Common myeloid progenitor, CD34-positive (primary cell): ENCODE results near the gene RNF19B.

Experiments used
- CTCF ChIA-PET: fragments of 350-600 bp; sonication (Branson Sonifier 250); formaldehyde crosslinking; loops from one replicate; lab custom pipeline; 2021; ENCODE audit warnings: antibody characterized with exemption; lab: Charles Lee
- POLR2A ChIA-PET: fragments of 350-600 bp; sonication (Branson Sonifier 250); formaldehyde crosslinking; loops from one replicate; lab custom pipeline; 2021; ENCODE audit warnings: antibody characterized with exemption; lab: Charles Lee
- DNase-seq, 3 donors: peaks; one replicate each; pipeline versions ENCODE4 v3.0.0 to v3.0.0-alpha.2; 2013
- H3K27ac ChIP-seq, 2 experiments: 1 replicate in 1 of 2; 2 replicates in 1 of 2; pipeline ENCODE4 v1.7.0; 2013; ENCODE audit warnings: inconsistent platforms in 2 of 2, low read length in 2 of 2, mild to moderate bottlenecking in 2 of 2, low read depth in 1 of 2, moderate library complexity in 1 of 2; ENCODE audit not compliant: severe bottlenecking in 2 of 2, insufficient read depth in 1 of 2, poor library complexity in 1 of 2
- H3K27me3 ChIP-seq, 5 experiments: replicated peaks in 2 of 5; 1 replicate in 3 of 5; 2 replicates in 2 of 5; pipeline versions ENCODE4 v1.6.1 to v1.7.0; 2013; ENCODE audit warnings: low read length in 4 of 5, mild to moderate bottlenecking in 2 of 5, moderate library complexity in 2 of 5, inconsistent platforms in 1 of 5; ENCODE audit not compliant: insufficient read depth in 5 of 5, control insufficient read depth in 4 of 5
- H3K36me3 ChIP-seq, 4 experiments: 1 replicate in 2 of 4; 2 replicates in 2 of 4; pipeline versions ENCODE4 v1.6.1 to v1.7.0; 2013; ENCODE audit warnings: low read length in 3 of 4, control low read depth in 1 of 4, mild to moderate bottlenecking in 1 of 4; ENCODE audit not compliant: control insufficient read depth in 4 of 4, insufficient read depth in 4 of 4
- H3K4me1 ChIP-seq, 4 experiments: 1 replicate in 3 of 4; 2 replicates in 1 of 4; pipeline versions ENCODE4 v1.6.1 to v1.7.1; 2013; ENCODE audit warnings: low read length in 3 of 4, mild to moderate bottlenecking in 3 of 4, control low read depth in 1 of 4, inconsistent platforms in 1 of 4, moderate library complexity in 1 of 4; ENCODE audit not compliant: control insufficient read depth in 4 of 4, insufficient read depth in 4 of 4; ENCODE audit errors: control extremely low read depth in 1 of 4
- H3K4me3 ChIP-seq, 7 experiments: 1 replicate in 4 of 7; 2 replicates in 3 of 7; pipeline versions ENCODE4 v1.5.1 to v1.7.0; 2013; ENCODE audit warnings: mild to moderate bottlenecking in 7 of 7, low read length in 6 of 7, moderate library complexity in 6 of 7, inconsistent platforms in 2 of 7, low read depth in 2 of 7, control low read depth in 1 of 7; ENCODE audit not compliant: insufficient read depth in 4 of 7, control insufficient read depth in 1 of 7; ENCODE audit errors: extremely low read depth in 1 of 7
- H3K9me3 ChIP-seq, 5 experiments: 1 replicate in 4 of 5; 2 replicates in 1 of 5; pipeline versions ENCODE4 v1.6.1 to v1.7.1; 2013; ENCODE audit warnings: low read length in 4 of 5, mild to moderate bottlenecking in 2 of 5, inconsistent platforms in 1 of 5, low read depth in 1 of 5, moderate library complexity in 1 of 5; ENCODE audit not compliant: control insufficient read depth in 4 of 5, insufficient read depth in 2 of 5; ENCODE audit errors: control extremely low read depth in 1 of 5
- WGBS: methylation state at CpG from one replicate; pipeline ENCODE4 v1.1.5; 2013; ENCODE audit not compliant: insufficient coverage; 5-methylcytosine and 5-hydroxymethylcytosine counted together

The RNF19B gene

GRCh38 chr1:32886828-32887414 is 77.7 kb downstream of the RNF19B start:
- no peak for DNase-seq
- 51% methylated on average over 17 of the region's 19 CpGs for WGBS
- ChIA-PET CTCF (interaction anchor here (0.6 to 3.2 kb wide), 8 partner anchors 8 to 168 kb away, joined by 3 to 21 read pairs (median 4); no protein-coding TSS in a partner anchor), POLR2A (interaction anchor here (0.6 kb wide), 1 partner anchor 20 kb away, joined by 3 read pairs; no protein-coding TSS in a partner anchor)
- Histone ChIP-seq H3K27me3 (peaks cover 0 to 94% (median 34%) of the 10 kb centered on the region in 5 experiments), H3K4me1 (peaks cover 0 to 11% (median 6%) of the 10 kb centered on the region in 4 experiments), H3K27ac (no peak overlapping the region), H3K36me3 (no peaks in the 10 kb centered on the region), H3K4me3 (peak overlapping the region in 1 of 7 experiments; percentile 4), H3K9me3 (no peaks in the 10 kb centered on the region)
